HepG2 (cell line): Measurements from ENCODE around the gene SLC35B2. TPM values are rescaled to one million over a fixed set of nuclear protein-coding genes. Genes with fewer than 3 reads are reported as not detected.

Experiments
- ARID5B ChIP-seq: IDR thresholded peaks from 2 replicates; pipeline ENCODE4 v1.4.0; 2020; ENCODE audit warnings: mild to moderate bottlenecking, missing genetic modification reagents
- BHLHE40 ChIP-seq: IDR thresholded peaks from 2 replicates; pipeline ENCODE4 v1.6.1; 2011; ENCODE audit warnings: low read length, improper control_type of control experiment
- DRAP1 ChIP-seq: IDR thresholded peaks from 2 replicates; pipeline ENCODE4 v1.6.1; 2016; ENCODE audit warnings: missing genetic modification reagents, missing compliant biosample characterization
- ERF ChIP-seq: IDR thresholded peaks from 2 replicates; pipeline ENCODE4 v1.6.1; 2018; ENCODE audit warnings: missing biosample characterization, missing genetic modification reagents
- KAT8 ChIP-seq: IDR thresholded peaks from 2 replicates; pipeline ENCODE4 v1.6.1; 2016; ENCODE audit warnings: missing genetic modification reagents, missing compliant biosample characterization
- MTA1 ChIP-seq: sonication (generic); formaldehyde crosslinking; IDR thresholded peaks from 2 replicates; pipeline ENCODE4 v1.4.0; 2020; ENCODE audit warnings: missing genetic modification reagents, mild to moderate bottlenecking, borderline replicate concordance
- NFKB2 ChIP-seq: sonication (generic); formaldehyde crosslinking; IDR thresholded peaks from 2 replicates; pipeline ENCODE4 v1.4.0; 2020; ENCODE audit warnings: missing genetic modification reagents, borderline replicate concordance
- NR2F1 ChIP-seq, 2 experiments: fragments of 450-650 bp in 1 of 2; formaldehyde crosslinking in 1 of 2; IDR thresholded peaks; 2 replicates each; pipeline versions ENCODE4 v1.5.0 to v1.6.1; 2016 to 2020; ENCODE audit warnings: mild to moderate bottlenecking in 1 of 2, missing compliant biosample characterization in 1 of 2, missing genetic modification reagents in 1 of 2, moderate library complexity in 1 of 2
- THAP8 ChIP-seq: sonication (generic); formaldehyde crosslinking; IDR thresholded peaks from 2 replicates; pipeline ENCODE4 v1.5.1; 2020; ENCODE audit warnings: missing genetic modification reagents, mild to moderate bottlenecking, borderline replicate concordance
- ZBTB33 ChIP-seq: sonication (generic); formaldehyde crosslinking; IDR thresholded peaks from 2 replicates; pipeline ENCODE4 v1.4.0; 2020; ENCODE audit warnings: missing genetic modification reagents
- ZFP36L1 ChIP-seq: sonication (generic); formaldehyde crosslinking; IDR thresholded peaks from 2 replicates; pipeline ENCODE4 v1.8.0; 2022; ENCODE audit warnings: mild to moderate bottlenecking, missing genetic modification reagents, moderate library complexity
- ZNF263 ChIP-seq: sonication (generic); formaldehyde crosslinking; IDR thresholded peaks from 2 replicates; pipeline ENCODE4 v1.4.0; 2020; ENCODE audit warnings: missing genetic modification reagents
- ZNF333 ChIP-seq: sonication (generic); formaldehyde crosslinking; IDR thresholded peaks from 2 replicates; pipeline ENCODE4 v1.4.0; 2020; ENCODE audit warnings: mild to moderate bottlenecking, missing genetic modification reagents, borderline replicate concordance
- ZSCAN21 ChIP-seq: sonication (generic); formaldehyde crosslinking; IDR thresholded peaks from 2 replicates; pipeline ENCODE4 v1.8.0; 2022; ENCODE audit warnings: mild to moderate bottlenecking, missing genetic modification reagents, moderate library complexity, borderline replicate concordance
- polyA plus RNA-seq, 8 experiments: library from polyadenylated mRNA; depleted of rRNA in 3 of 8; stranded (reverse) in 7 of 8; unstranded in 1 of 8; fragments of >200 nt; fragmentation: Illumina TruSeq in 4 of 8; extraction: Trizol in 4 of 8; gene quantifications; 2 replicates each; pipeline versions ENCODE4 v1.2.1 to v1.2.3, GENCODE V29; 2011 to 2016; ENCODE audit warnings: low read depth in 4 of 8, missing spikeins in 1 of 8, mixed read lengths in 1 of 8; ENCODE audit not compliant: insufficient read depth in 1 of 8
- total RNA-seq, 5 experiments: library from RNA; depleted of rRNA; stranded (reverse); fragments of >200 nt; fragmentation: Illumina TruSeq; extraction: Trizol; gene quantifications; 2 replicates each; pipeline ENCODE4 v1.2.3, GENCODE V29; 2016; ENCODE audit warnings: low read depth in 1 of 5

SLC35B2 gene
- total and polyA plus RNA-seq, 2 of the 13 experiments (the other 11 are each of a cell fraction or from before 2014, with no cell fraction given), result 61.1 to 148 TPM

- TF ChIP-seq KAT8 (CRISPR knock-in tag) (0 out of 2 replicates have a peak, but pooled peaks have one; percentile 9), NR2F1 (CRISPR knock-in tag; IDR thresholded peaks at IDR 0.05) (peak; percentile 7 to 26; a peak in 1 of 4 replicates), MTA1 (CRISPR knock-in tag) (peak; percentile 69; the same call in 1 of the 2 replicates), DRAP1 (peak; percentile 30; the same call in 1 of the 2 replicates), BHLHE40 (peak; percentile 33; the same call in 1 of the 2 replicates), ERF (CRISPR knock-in tag) (no peak), ARID5B (CRISPR knock-in tag) (peak; percentile 30; the same call in 1 of the 2 replicates), THAP8 (CRISPR knock-in tag) (0 out of 2 replicates have a peak, but pooled peaks have one; percentile 57), ZBTB33 (CRISPR knock-in tag) (no peak; the same call in 1 of the 2 replicates), ZFP36L1 (CRISPR knock-in tag) (peak; percentile 85; the same call in 1 of the 2 replicates), ZNF333 (CRISPR knock-in tag) (peak; percentile 29; the same call in 1 of the 2 replicates), ZSCAN21 (CRISPR knock-in tag) (peak; percentile 64), NFKB2 (CRISPR knock-in tag) (peak; percentile 79; the same call in 1 of the 2 replicates), ZNF263 (CRISPR knock-in tag) (no peak)
Measured at GRCh38 chr6:44247338-44248302, 9.7 kb downstream of the SLC35B2 start (continued).
